T1000 (cell line): ENCODE data around the gene CTDP1.

ENCODE experiments used
- DNase-seq: peaks from one replicate; lab custom pipeline; 2025; ENCODE audit warnings: mixed read lengths; lab: John Stamatoyannopoulos, UW

The CTDP1 gene

GRCh38 chr18:79782566-79783308 lies 103.1 kb downstream of the CTDP1 start:
- DNase-seq = no peak

GRCh38 chr18:79784071-79784913 lies 104.7 kb downstream of the CTDP1 start:
- DNase-seq = no peak

GRCh38 chr18:79784965-79785770 lies 105.6 kb downstream of the CTDP1 start:
- no peak for DNase-seq

DNA sequence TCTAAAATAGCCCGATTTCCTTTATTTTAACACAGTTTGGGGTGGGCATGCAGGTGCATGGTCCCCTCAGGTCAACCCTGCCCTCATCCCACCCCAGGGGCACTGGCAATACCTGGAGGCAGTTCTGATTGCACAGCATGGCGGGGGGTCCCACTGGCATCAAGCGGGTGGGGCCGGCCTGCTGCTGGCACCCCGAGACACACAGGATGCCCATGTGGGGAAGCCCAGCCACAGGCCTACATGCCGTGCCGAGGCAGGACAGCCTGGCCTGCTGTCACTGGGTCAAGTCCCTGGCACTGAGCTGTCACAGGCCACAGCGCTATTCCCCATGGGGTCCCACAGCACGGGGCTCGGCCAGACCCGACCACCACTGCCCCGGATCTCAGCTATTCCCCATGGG lies 106.2 kb downstream of the CTDP1 start:
- no peak for DNase-seq

DNA sequence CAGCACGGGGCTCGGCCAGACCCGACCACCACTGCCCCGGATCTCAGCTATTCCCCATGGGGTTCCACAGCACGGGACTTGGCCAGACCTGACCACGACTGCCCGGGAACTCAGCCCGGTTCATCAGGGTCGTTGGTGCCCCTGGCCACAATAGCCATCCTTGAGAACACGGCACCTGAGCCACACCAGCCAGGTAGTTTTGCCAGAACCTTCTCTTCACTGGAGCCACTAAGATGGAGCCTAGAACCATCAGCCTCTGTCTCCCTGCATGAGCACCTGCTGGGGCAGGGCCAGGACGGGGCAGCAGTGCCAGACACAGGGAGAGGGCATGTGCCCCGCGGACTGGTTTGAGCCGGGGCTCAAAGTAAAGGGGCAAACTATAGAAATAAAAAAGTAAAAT lies 106.7 kb downstream of the CTDP1 start:
- DNase-seq = no peak

GRCh38 chr18:79786786-79787526 lies 107.4 kb downstream of the CTDP1 start:
- DNase-seq = no peak

DNA sequence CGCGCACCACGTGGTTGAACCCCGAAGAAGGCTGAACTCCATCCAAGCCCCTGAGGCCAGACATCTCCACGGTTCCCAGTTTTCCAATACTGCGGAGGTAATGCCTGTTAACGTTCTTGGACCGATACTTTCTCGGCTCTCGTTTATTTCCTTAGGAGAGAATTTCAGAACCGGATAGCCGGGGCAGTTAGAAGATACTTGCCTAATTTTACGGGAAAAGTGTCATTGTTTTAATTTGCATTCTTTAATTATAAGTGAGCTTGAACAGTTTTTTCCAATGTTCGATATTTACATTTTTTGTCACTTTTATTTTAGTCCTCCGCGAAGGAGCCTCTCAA lies 107.9 kb downstream of the CTDP1 start:
- DNase-seq = no peak

GRCh38 chr18:79787865-79788733 lies 108.5 kb downstream of the CTDP1 start:
- DNase-seq = no peak

DNA sequence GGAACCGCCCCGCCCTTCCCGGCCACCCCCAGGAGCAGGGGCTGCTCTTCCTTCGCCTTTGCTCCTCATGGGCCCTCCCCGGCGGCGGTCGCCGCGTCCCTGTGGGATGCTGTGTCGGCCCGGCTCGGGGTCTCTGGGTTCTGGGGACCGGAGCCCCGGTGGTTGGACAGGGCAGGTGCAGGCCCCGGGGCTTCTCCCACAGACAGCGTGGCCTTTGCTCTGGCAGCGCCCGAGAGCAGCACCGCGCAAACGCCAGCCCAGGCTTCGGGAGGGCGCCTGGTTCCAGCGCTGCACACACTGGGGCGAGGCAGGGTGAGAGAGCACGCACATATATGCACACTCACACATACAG lies 109.1 kb downstream of the CTDP1 start:
- DNase-seq = no peak

DNA sequence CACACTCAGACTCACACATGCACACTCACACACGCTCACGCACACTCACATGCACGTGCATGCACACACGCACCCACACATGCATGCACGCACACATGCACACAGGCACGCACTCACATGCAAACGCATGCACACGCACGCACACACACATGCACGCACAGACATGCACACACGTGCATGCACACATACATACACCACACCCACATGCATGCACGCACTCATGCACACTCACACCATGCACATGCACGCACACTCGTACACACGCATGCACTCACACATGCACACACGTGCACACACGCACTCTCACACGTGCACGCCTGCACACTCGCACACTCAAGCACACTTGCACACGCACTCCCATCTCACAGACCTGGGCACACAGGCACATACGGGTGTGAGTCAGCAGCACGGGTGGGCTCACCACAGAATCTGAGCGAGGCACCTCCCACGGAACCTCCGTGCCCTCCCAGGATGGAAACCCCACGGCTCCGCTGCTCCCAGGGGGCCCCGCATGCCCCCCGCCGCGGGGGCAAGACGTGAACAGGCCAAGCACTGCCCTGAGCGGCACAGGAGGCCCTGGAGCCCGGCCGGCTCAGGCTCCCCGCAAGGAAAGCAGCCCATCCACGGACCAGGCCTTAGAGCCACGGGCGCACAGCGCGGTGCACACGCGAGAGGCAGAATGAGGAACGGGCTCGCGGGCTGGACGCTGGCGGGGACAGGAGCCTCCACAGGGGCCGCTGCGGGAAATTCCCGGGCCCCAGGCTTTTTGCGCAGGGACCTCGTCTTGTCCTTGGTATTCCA lies 109.7 kb downstream of the CTDP1 start:
- DNase-seq = no peak

GRCh38 chr18:79789901-79790890 lies 110.6 kb downstream of the CTDP1 start:
- DNase-seq = no peak

GRCh38 chr18:79790996-79791972 lies 111.7 kb downstream of the CTDP1 start:
- DNase-seq = peak; percentile 14

GRCh38 chr18:79792096-79792987 lies 112.7 kb downstream of the CTDP1 start:
- DNase-seq = no peak

- no peak for DNase-seq
Observed at GRCh38 chr18:79792988-79793355, 113.4 kb downstream of the CTDP1 start.

DNA sequence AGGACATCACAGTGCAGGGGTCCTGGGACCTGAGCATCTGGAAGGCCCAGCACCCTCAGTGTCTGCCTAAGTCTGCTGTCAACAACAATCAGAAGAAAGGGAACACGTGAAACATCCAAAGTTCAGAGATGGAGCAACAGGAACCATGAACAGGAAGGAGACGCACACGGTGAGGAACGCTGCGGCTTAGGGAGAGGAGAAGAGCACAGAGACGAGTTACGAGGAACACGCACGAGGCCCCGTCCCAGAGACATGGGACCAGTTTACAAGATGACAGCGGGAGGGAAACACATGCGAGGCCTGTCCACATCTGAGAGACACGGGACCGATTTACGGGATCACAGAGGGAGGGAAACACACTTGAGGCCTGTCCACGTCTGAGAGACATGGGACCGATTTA lies 115.2 kb downstream of the CTDP1 start:
- DNase-seq = no peak

DNA sequence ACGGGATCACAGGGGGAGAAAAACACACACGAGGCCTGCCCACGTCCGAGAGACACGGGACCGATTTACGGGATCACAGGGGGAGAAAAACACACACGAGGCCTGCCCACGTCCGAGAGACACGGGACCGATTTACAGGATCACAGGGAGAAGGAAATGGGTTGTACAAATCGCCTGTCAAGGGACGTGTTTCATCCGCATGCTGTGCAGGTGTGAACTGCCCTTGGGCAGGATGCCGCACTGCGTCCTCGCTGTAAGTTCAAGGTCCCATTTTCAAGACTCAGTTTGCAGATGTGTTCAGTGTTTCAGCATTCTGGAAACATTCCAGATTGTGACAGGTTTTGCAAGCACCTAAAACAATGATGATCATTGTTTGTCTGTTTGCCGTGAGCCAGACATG lies 115.8 kb downstream of the CTDP1 start:
- DNase-seq = no peak

GRCh38 chr18:79796016-79796415 lies 116.4 kb downstream of the CTDP1 start:
- DNase-seq = no peak
